GM23338 (cell line): ENCODE measurements around the gene TRPC4AP. TPM values are rescaled to one million over a fixed set of nuclear protein-coding genes. Genes with fewer than 3 reads are reported as not detected.
A peak's percentile ranks its signal among the peaks of the same experiment; 100 is the strongest.

Experiments used
- ATAC-seq: fragments of 200-7000 bp; cut with Tn5 transposase; 3 replicates; pipeline ENCODE4 v1.9.1; 2020
- DNase-seq: peaks from one replicate; pipeline ENCODE4 v3.0.0-alpha.2; 2015; ENCODE audit warnings: low spot score
- H2AFZ ChIP-seq: fragments of 200-600 bp; sonication (generic); 2 replicates; pipeline ENCODE4 v1.8.0; 2016; ENCODE audit warnings: antibody characterized with exemption, mild to moderate bottlenecking, moderate library complexity
- H3F3A ChIP-seq: fragments of 200-600 bp; sonication (generic); replicated peaks from 2 replicates; pipeline ENCODE4 v1.8.0; 2017; ENCODE audit warnings: antibody characterized with exemption, mixed run types, low read depth
- H3K27ac ChIP-seq: fragments of 200-600 bp; sonication (generic); 2 replicates; pipeline ENCODE4 v1.6.1; 2016; ENCODE audit warnings: low read depth
- H3K27me3 ChIP-seq: fragments of 200-600 bp; sonication (generic); 2 replicates; pipeline ENCODE4 v1.8.0; 2016; ENCODE audit warnings: mild to moderate bottlenecking, mixed run types, moderate library complexity; ENCODE audit not compliant: insufficient read depth
- H3K36me3 ChIP-seq: fragments of 200-600 bp; sonication (generic); 2 replicates; pipeline ENCODE4 v1.8.0; 2016; ENCODE audit warnings: mild to moderate bottlenecking; ENCODE audit not compliant: insufficient read depth
- H3K4me1 ChIP-seq: fragments of 200-600 bp; sonication (generic); 2 replicates; pipeline ENCODE4 v1.8.0; 2016; ENCODE audit warnings: mild to moderate bottlenecking, moderate library complexity; ENCODE audit not compliant: insufficient read depth
- H3K4me2 ChIP-seq: fragments of 200-600 bp; sonication (generic); 2 replicates; pipeline ENCODE4 v1.7.1; 2017; ENCODE audit warnings: mixed run types
- H3K4me3 ChIP-seq: fragments of 200-600 bp; sonication (generic); 2 replicates; pipeline ENCODE4 v1.6.1; 2016; ENCODE audit warnings: mixed run types
- H3K79me2 ChIP-seq: fragments of 200-600 bp; sonication (generic); replicated peaks from 2 replicates; pipeline ENCODE4 v1.8.0; 2017; ENCODE audit warnings: mild to moderate bottlenecking; ENCODE audit not compliant: insufficient read depth
- H3K9me2 ChIP-seq: fragments of 200-600 bp; sonication (generic); 2 replicates; pipeline ENCODE4 v1.8.0; 2017; ENCODE audit not compliant: insufficient read depth
- H4K20me1 ChIP-seq: fragments of 200-600 bp; sonication (generic); replicated peaks from 2 replicates; pipeline ENCODE4 v1.8.0; 2017; ENCODE audit warnings: mild to moderate bottlenecking; ENCODE audit not compliant: insufficient read depth
- H3K27ac Mint-ChIP-seq: 2 replicates; pipeline ENCODE4 v1.8.0; 2020; ENCODE audit warnings: inconsistent platforms, mild to moderate bottlenecking, moderate library complexity, mixed read lengths
- H3K27me3 Mint-ChIP-seq: 3 replicates; pipeline ENCODE4 v1.8.0; 2022; ENCODE audit warnings: low read depth, mild to moderate bottlenecking, moderate library complexity, mixed read lengths, inconsistent platforms; ENCODE audit not compliant: insufficient read depth, poor library complexity
- H3K36me3 Mint-ChIP-seq: 3 replicates; pipeline ENCODE4 v1.8.0; 2021; ENCODE audit warnings: low read depth, mild to moderate bottlenecking, inconsistent platforms, moderate library complexity, mixed read lengths
- H3K4me1 Mint-ChIP-seq: 3 replicates; pipeline ENCODE4 v1.8.0; 2020; ENCODE audit warnings: mild to moderate bottlenecking, inconsistent platforms, mixed read lengths
- H3K4me3 Mint-ChIP-seq: 3 replicates; pipeline ENCODE4 v1.8.0; 2021; ENCODE audit warnings: moderate library complexity, mild to moderate bottlenecking, inconsistent platforms, mixed read lengths
- H3K9me3 Mint-ChIP-seq: 3 replicates; pipeline ENCODE4 v1.8.0; 2020; ENCODE audit warnings: moderate library complexity, mild to moderate bottlenecking, inconsistent platforms, mixed read lengths
- CREB1 ChIP-seq: fragments of 250-450 bp; sonication (Bioruptor Pico); IDR thresholded peaks from 2 replicates; pipeline ENCODE4 v1.5.0; 2020; ENCODE audit warnings: low read depth, mild to moderate bottlenecking, moderate library complexity
- EZH2 ChIP-seq: fragments of 200-600 bp; sonication (generic); IDR thresholded peaks from one replicate; pipeline ENCODE4 v1.8.0; 2017; ENCODE audit warnings: antibody characterized with exemption, mild to moderate bottlenecking, low read depth; ENCODE audit not compliant: unreplicated experiment
- JUNB ChIP-seq: IDR thresholded peaks from one replicate; pipeline ENCODE4 v1.6.1; 2016; ENCODE audit warnings: antibody characterized with exemption; ENCODE audit not compliant: unreplicated experiment
- NANOG ChIP-seq: IDR thresholded peaks from 2 replicates; pipeline ENCODE4 v1.6.1; 2016; ENCODE audit warnings: antibody characterized with exemption, borderline replicate concordance
- POLR2AphosphoS5 ChIP-seq: IDR thresholded peaks from 2 replicates; pipeline ENCODE4 v1.6.1; 2016; ENCODE audit warnings: antibody characterized with exemption, low read depth
- STAT1 ChIP-seq: IDR thresholded peaks from one replicate; pipeline ENCODE4 v1.6.1; 2016; ENCODE audit warnings: antibody characterized with exemption; ENCODE audit not compliant: unreplicated experiment
- polyA plus RNA-seq: library from polyadenylated mRNA; unstranded; fragments of >200 nt; fragmentation: Nextera tagmentation; extraction: Ambion mirVana; gene quantifications from 2 replicates; pipeline ENCODE4 v1.2.1, GENCODE V29; 2016
- total RNA-seq: library from RNA; depleted of rRNA; stranded (reverse); fragments of >200 nt; shearing (Covaris generic); gene quantifications from 2 replicates; pipeline ENCODE4 v1.2.3, GENCODE V29; 2014
- TF ChIP-seq, protein P1 (sequence below): IDR thresholded peaks from one replicate; pipeline ENCODE4 v1.6.1; 2018; ENCODE audit warnings: antibody characterized with exemption; ENCODE audit not compliant: unreplicated experiment
- TF ChIP-seq, protein P2 (sequence below): IDR thresholded peaks from 2 replicates; pipeline ENCODE4 v1.6.1; 2016; ENCODE audit warnings: antibody characterized with exemption
- TF ChIP-seq, protein P3 (sequence below), 2 experiments: fragments of 200-600 bp in 1 of 2; sonication (generic) in 1 of 2; conservative IDR thresholded peaks; 2 replicates each; pipeline versions ENCODE4 v1.5.1 to v1.6.1; 2016 to 2017; ENCODE audit warnings: antibody characterized with exemption in 2 of 2, low read depth in 2 of 2, mild to moderate bottlenecking in 2 of 2, moderate library complexity in 1 of 2

Gene TRPC4AP
- total and polyA plus RNA-seq, 2 experiments from 2014 or later, result 48.8 to 89.5 TPM

DNA sequence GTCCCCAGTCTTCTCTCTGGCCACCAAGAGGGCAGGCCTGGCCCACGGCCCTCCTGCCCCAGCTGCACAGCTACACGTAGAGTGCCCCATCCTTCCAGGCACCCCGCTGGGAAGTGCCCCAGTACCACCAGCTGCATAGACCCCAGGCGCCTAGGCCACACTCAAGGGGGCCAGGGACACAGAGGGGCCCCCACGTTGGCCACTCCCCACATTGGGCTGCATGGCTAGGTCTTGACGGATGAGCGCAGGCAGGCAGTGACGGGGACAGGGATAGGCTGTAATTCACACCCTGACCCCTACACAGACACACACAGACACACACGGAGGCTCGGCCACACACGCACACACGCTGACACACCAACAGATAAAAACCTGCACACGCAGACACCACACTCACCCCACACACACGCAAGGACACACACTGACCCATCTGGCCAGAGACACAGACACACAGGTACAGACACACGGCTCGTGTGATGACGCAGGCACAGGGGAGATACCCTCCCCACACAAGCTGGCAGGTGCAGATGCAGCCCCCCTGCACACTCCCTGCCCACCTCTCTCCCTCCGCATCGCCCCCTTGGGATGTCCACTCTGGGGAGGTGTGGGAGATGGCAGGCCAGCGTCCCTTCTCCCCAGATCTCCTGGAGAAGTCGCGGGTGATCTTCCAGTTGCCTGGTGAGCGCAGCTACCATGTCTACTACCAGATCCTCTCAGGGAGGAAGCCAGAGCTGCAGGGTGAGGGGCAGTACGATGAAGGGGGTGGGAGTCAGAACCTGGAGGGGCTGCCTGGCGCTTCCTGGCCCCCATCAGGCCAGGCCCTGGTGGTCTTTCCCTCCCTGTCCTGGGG is 106.9 kb downstream of the TRPC4AP start (continued):
- TF ChIP-seq, protein P1, sequence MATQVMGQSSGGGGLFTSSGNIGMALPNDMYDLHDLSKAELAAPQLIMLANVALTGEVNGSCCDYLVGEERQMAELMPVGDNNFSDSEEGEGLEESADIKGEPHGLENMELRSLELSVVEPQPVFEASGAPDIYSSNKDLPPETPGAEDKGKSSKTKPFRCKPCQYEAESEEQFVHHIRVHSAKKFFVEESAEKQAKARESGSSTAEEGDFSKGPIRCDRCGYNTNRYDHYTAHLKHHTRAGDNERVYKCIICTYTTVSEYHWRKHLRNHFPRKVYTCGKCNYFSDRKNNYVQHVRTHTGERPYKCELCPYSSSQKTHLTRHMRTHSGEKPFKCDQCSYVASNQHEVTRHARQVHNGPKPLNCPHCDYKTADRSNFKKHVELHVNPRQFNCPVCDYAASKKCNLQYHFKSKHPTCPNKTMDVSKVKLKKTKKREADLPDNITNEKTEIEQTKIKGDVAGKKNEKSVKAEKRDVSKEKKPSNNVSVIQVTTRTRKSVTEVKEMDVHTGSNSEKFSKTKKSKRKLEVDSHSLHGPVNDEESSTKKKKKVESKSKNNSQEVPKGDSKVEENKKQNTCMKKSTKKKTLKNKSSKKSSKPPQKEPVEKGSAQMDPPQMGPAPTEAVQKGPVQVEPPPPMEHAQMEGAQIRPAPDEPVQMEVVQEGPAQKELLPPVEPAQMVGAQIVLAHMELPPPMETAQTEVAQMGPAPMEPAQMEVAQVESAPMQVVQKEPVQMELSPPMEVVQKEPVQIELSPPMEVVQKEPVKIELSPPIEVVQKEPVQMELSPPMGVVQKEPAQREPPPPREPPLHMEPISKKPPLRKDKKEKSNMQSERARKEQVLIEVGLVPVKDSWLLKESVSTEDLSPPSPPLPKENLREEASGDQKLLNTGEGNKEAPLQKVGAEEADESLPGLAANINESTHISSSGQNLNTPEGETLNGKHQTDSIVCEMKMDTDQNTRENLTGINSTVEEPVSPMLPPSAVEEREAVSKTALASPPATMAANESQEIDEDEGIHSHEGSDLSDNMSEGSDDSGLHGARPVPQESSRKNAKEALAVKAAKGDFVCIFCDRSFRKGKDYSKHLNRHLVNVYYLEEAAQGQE, result no peak
- TF ChIP-seq POLR2AphosphoS5 (no peak), NANOG (no peak), STAT1 (no peak)

DNA sequence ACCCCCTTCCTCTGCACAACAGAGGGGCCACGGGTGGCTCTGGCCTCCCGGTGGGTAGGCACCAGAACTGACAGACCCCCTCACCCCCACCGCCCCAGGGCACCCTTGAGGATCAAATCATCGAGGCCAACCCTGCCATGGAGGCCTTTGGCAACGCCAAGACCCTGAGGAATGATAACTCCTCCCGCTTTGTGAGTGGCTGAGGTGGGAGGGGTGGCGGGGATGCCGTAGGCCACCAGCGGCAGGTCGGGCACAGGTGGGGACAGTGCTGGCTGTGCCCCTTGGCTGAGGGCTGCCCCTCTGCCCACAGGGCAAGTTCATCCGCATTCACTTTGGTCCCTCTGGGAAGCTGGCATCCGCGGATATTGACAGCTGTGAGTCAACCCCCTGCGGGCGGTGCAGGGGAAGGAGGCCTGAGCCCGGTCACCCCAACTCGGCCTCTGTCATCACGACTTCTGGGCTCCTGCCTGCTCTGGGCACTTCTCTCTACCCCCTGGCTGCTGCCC is 107.8 kb downstream of the TRPC4AP start:
- ATAC-seq (no peak), DNase-seq (no peak)
- no peak overlapping the region for H3K4me3 ChIP-seq
- no peaks in the 10 kb centered on the region for H3K36me3 ChIP-seq
- no peak for TF ChIP-seq EZH2
- TF ChIP-seq POLR2AphosphoS5, result no peak
- TF ChIP-seq, protein P2, sequence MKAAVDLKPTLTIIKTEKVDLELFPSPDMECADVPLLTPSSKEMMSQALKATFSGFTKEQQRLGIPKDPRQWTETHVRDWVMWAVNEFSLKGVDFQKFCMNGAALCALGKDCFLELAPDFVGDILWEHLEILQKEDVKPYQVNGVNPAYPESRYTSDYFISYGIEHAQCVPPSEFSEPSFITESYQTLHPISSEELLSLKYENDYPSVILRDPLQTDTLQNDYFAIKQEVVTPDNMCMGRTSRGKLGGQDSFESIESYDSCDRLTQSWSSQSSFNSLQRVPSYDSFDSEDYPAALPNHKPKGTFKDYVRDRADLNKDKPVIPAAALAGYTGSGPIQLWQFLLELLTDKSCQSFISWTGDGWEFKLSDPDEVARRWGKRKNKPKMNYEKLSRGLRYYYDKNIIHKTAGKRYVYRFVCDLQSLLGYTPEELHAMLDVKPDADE, result no peak
- TF ChIP-seq CREB1 (CRISPR knock-in tag), result no peak
- no peak for TF ChIP-seq JUNB
- TF ChIP-seq STAT1, result no peak
- TF ChIP-seq, protein P3, sequence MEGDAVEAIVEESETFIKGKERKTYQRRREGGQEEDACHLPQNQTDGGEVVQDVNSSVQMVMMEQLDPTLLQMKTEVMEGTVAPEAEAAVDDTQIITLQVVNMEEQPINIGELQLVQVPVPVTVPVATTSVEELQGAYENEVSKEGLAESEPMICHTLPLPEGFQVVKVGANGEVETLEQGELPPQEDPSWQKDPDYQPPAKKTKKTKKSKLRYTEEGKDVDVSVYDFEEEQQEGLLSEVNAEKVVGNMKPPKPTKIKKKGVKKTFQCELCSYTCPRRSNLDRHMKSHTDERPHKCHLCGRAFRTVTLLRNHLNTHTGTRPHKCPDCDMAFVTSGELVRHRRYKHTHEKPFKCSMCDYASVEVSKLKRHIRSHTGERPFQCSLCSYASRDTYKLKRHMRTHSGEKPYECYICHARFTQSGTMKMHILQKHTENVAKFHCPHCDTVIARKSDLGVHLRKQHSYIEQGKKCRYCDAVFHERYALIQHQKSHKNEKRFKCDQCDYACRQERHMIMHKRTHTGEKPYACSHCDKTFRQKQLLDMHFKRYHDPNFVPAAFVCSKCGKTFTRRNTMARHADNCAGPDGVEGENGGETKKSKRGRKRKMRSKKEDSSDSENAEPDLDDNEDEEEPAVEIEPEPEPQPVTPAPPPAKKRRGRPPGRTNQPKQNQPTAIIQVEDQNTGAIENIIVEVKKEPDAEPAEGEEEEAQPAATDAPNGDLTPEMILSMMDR (conservative IDR thresholded peaks at IDR 0.05; ENCODE audit: low read depth in 2 of 2), result no peak
- H3K4me1 ChIP-seq, result peaks cover 33% of the 10 kb centered on the region
- no peaks in the 10 kb centered on the region for H3K79me2 ChIP-seq
- Mint-ChIP-seq H3K4me3 (no peak overlapping the region; the same call in 2 of the 3 replicates), H3K9me3 (no peaks in the 10 kb centered on the region; the same call in 2 of the 3 replicates), H3K36me3 (no peaks in the 10 kb centered on the region), H3K4me1 (peaks cover 44% of the 10 kb centered on the region), H3K27me3 (peaks cover 20% of the 10 kb centered on the region), H3K27ac (no peak overlapping the region)
- H3F3A ChIP-seq, result 0 out of 2 replicates have a peak, but pooled peaks cover 2% of the 10 kb centered on the region
- no peak overlapping the region for H3K27ac ChIP-seq
- H2AFZ ChIP-seq, result no peak overlapping the region
- peaks cover 13% of the 10 kb centered on the region; the same call in 1 of the 2 replicates for H3K27me3 ChIP-seq
- H3K4me2 ChIP-seq, result peak overlapping the region; percentile 69
- no peaks in the 10 kb centered on the region; the same call in 1 of the 2 replicates for H4K20me1 ChIP-seq
- H3K9me2 ChIP-seq, result no peaks in the 10 kb centered on the region
